Measurements from ENCODE around the gene RELB. TPM values are rescaled to one million over a fixed set of nuclear protein-coding genes. Genes with fewer than 3 reads are reported as not detected.
A peak's percentile ranks its signal among the peaks of the same experiment; 100 is the strongest.

RELB gene
- total and polyA plus RNA-seq, 9 of the 15 experiments (the other 6 are each of a cell fraction or from before 2014, with no cell fraction given): 0.15 to 1.1 (median 0.28) TPM; not detected in 2

DNA sequence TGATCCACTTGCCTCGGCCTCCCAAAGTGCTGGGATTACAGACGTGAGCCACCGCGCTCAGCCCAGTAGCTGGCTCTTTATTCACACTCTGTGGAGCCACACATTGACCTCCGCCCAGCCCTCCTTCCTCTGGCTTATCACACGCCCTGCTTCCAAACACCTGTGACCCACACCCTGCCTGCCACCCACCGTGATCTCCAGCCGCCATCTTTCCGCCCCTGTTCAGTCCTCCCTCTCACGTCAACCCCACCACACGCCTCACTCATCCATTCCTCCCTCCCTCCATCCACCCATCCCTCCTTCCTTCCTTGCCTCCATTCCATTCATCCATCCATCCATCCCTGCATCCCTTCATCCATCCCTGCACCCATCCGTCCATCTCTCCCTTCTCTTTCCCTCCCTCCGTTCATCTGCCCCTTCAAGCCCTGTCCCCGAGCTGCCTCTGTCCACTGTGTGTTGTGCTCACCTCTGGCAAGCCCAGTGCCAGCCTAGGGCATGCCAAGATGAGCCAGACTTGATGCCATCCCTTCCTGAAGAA is 57.4 kb downstream of the RELB start (continued):
- TF ChIP-seq THRA (IDR thresholded peaks at IDR 0.05) (no peak), IRF2 (CRISPR knock-in tag; IDR thresholded peaks at IDR 0.05) (no peak), CCNT2 (IDR thresholded peaks at IDR 0.05; ENCODE audit: borderline replicate concordance, extremely low read depth, insufficient read length, low read depth, low read length) (no peak), ARID1B (IDR thresholded peaks at IDR 0.05) (peak; percentile 34; the same call in 1 of the 2 replicates), ZNF224 (CRISPR knock-in tag; IDR thresholded peaks at IDR 0.05) (no peak), TRIM24 (IDR thresholded peaks at IDR 0.05) (no peak), SMARCA4 (IDR thresholded peaks at IDR 0.05) (no peak), GTF2A2 (tag; IDR thresholded peaks at IDR 0.05) (no peak), MGA (IDR thresholded peaks at IDR 0.05) (no peak), ZNF583 (CRISPR knock-in tag; IDR thresholded peaks at IDR 0.05) (no peak), ZC3H8 (IDR thresholded peaks at IDR 0.05) (no peak), PURB (CRISPR knock-in tag; IDR thresholded peaks at IDR 0.05; ENCODE audit: low read depth) (no peak), XRCC3 (IDR thresholded peaks at IDR 0.05) (no peak), MLLT1 (IDR thresholded peaks at IDR 0.05) (0 out of 4 replicates have a peak, but pooled peaks of 1 of the 2 experiments have one; percentile 40), SMC3 (conservative IDR thresholded peaks at IDR 0.05; ENCODE audit: insufficient read depth, low read depth, low read length) (no peak), ZNF780A (CRISPR knock-in tag; IDR thresholded peaks at IDR 0.05) (no peak), TCF3 (CRISPR knock-in tag; IDR thresholded peaks at IDR 0.05) (no peak)

All from K562 (cell line).